ENCODE measurements around the gene TNIP3.

TNIP3 gene

GRCh38 chr4:121126449-121127006 is 37.6 kb downstream of the TNIP3 start:
- Histone ChIP-seq H4K8ac (ENCODE audit: low read depth, low read length) (no peak overlapping the region), H2BK5ac (ENCODE audit: low read depth, low read length, poor library complexity) (no peak overlapping the region), H2BK12ac (ENCODE audit: low read length) (no peak overlapping the region), H3K9ac (ENCODE audit: low read length) (no peak overlapping the region), H2BK120ac (ENCODE audit: insufficient read depth, low read length, poor library complexity) (no peak overlapping the region), H3K4ac (ENCODE audit: low read depth, low read length) (no peak overlapping the region), H3K9me3 (ENCODE audit: insufficient read depth, low read depth, low read length) (no peaks in the 10 kb centered on the region), H3K27me3 (ENCODE audit: insufficient read depth, low read length) (no peaks in the 10 kb centered on the region), H4K91ac (ENCODE audit: low read depth, low read length) (no peak overlapping the region), H3K79me2 (ENCODE audit: control insufficient read depth, insufficient read depth, low read length, poor library complexity) (no peaks in the 10 kb centered on the region), H4K12ac (ENCODE audit: low read depth, low read length) (no peak overlapping the region), H3K4me1 (ENCODE audit: control insufficient read depth in 1 of 2, insufficient read depth in 2 of 2, low read length in 2 of 2) (peaks cover 0 to 2% of the 10 kb centered on the region in 2 experiments), H3K4me3 (ENCODE audit: low read depth, low read length) (no peak overlapping the region), H3K23ac (ENCODE audit: low read length) (no peak overlapping the region), H3K14ac (ENCODE audit: low read length) (no peak overlapping the region), H2AK5ac (ENCODE audit: low read length) (no peak overlapping the region), H3K18ac (ENCODE audit: low read length) (no peak overlapping the region), H3K27ac (ENCODE audit: low read depth, low read length) (no peak overlapping the region), H3K36me3 (ENCODE audit: control insufficient read depth in 1 of 2, insufficient read depth in 2 of 2, low read length in 2 of 2) (no peaks in the 10 kb centered on the region), H3K4me2 (ENCODE audit: low read length) (no peak overlapping the region), H3K79me1 (ENCODE audit: low read length) (no peaks in the 10 kb centered on the region), H2AFZ (ENCODE audit: insufficient read depth, low read length, poor library complexity) (no peak overlapping the region)
- no CpG with 5 or more reads among the region's 6 CpGs for WGBS (ENCODE audit: extremely low coverage, insufficient coverage, insufficient read length)
- no peak for DNase-seq

- Histone ChIP-seq H3K4ac (ENCODE audit: low read depth, low read length) (no peak overlapping the region), H2BK120ac (ENCODE audit: insufficient read depth, low read length, poor library complexity) (no peak overlapping the region), H3K4me2 (ENCODE audit: low read length) (no peak overlapping the region), H3K4me3 (ENCODE audit: low read depth, low read length) (no peak overlapping the region), H3K18ac (ENCODE audit: low read length) (no peak overlapping the region), H4K91ac (ENCODE audit: low read depth, low read length) (no peak overlapping the region), H2AFZ (ENCODE audit: insufficient read depth, low read length, poor library complexity) (no peak overlapping the region), H3K23ac (ENCODE audit: low read length) (no peak overlapping the region), H2BK5ac (ENCODE audit: low read depth, low read length, poor library complexity) (no peak overlapping the region), H3K27me3 (ENCODE audit: insufficient read depth, low read length) (no peaks in the 10 kb centered on the region), H3K9me3 (ENCODE audit: insufficient read depth, low read depth, low read length) (no peaks in the 10 kb centered on the region), H3K14ac (ENCODE audit: low read length) (no peak overlapping the region), H4K12ac (ENCODE audit: low read depth, low read length) (no peak overlapping the region), H2AK5ac (ENCODE audit: low read length) (no peak overlapping the region), H3K4me1 (ENCODE audit: control insufficient read depth in 1 of 2, insufficient read depth in 2 of 2, low read length in 2 of 2) (peaks cover 0 to 2% of the 10 kb centered on the region in 2 experiments), H3K27ac (ENCODE audit: low read depth, low read length) (no peak overlapping the region), H4K8ac (ENCODE audit: low read depth, low read length) (no peak overlapping the region), H3K9ac (ENCODE audit: low read length) (no peak overlapping the region), H3K79me1 (ENCODE audit: low read length) (no peaks in the 10 kb centered on the region), H3K79me2 (ENCODE audit: control insufficient read depth, insufficient read depth, low read length, poor library complexity) (no peaks in the 10 kb centered on the region), H2BK12ac (ENCODE audit: low read length) (no peak overlapping the region), H3K36me3 (ENCODE audit: control insufficient read depth in 1 of 2, insufficient read depth in 2 of 2, low read length in 2 of 2) (no peaks in the 10 kb centered on the region)
- DNase-seq: no peak
- no CpG with 5 or more reads among the region's 3 CpGs for WGBS (ENCODE audit: extremely low coverage, insufficient coverage, insufficient read length)
Observed at GRCh38 chr4:121125498-121125885, 38.6 kb downstream of the TNIP3 start.

GRCh38 chr4:121122661-121123060 is 41.5 kb downstream of the TNIP3 start:
- no peak overlapping the region for H3K4me2 ChIP-seq (ENCODE audit: low read length)
- H4K8ac ChIP-seq (ENCODE audit: low read depth, low read length): no peak overlapping the region
- H2AK5ac ChIP-seq (ENCODE audit: low read length): no peak overlapping the region
- no peaks in the 10 kb centered on the region for H3K9me3 ChIP-seq (ENCODE audit: insufficient read depth, low read depth, low read length)
- H3K79me2 ChIP-seq (ENCODE audit: control insufficient read depth, insufficient read depth, low read length, poor library complexity): no peaks in the 10 kb centered on the region
- H3K4ac ChIP-seq (ENCODE audit: low read depth, low read length): no peak overlapping the region
- WGBS (ENCODE audit: extremely low coverage, insufficient coverage, insufficient read length): no CpG with 5 or more reads among the region's 2 CpGs
- no peaks in the 10 kb centered on the region for H3K36me3 ChIP-seq (ENCODE audit: control insufficient read depth in 1 of 2, insufficient read depth in 2 of 2, low read length in 2 of 2)
- no peak overlapping the region for H2BK120ac ChIP-seq (ENCODE audit: insufficient read depth, low read length, poor library complexity)
- DNase-seq: no peak
- no peak overlapping the region for H4K12ac ChIP-seq (ENCODE audit: low read depth, low read length)
- H3K9ac ChIP-seq (ENCODE audit: low read length): no peak overlapping the region
- no peak overlapping the region for H2AFZ ChIP-seq (ENCODE audit: insufficient read depth, low read length, poor library complexity)
- H2BK12ac ChIP-seq (ENCODE audit: low read length): no peak overlapping the region
- H3K79me1 ChIP-seq (ENCODE audit: low read length): no peaks in the 10 kb centered on the region
- no peak overlapping the region for H4K91ac ChIP-seq (ENCODE audit: low read depth, low read length)
- no peaks in the 10 kb centered on the region for H3K27me3 ChIP-seq (ENCODE audit: insufficient read depth, low read length)
- H3K23ac ChIP-seq (ENCODE audit: low read length): no peak overlapping the region
- no peak overlapping the region for H3K27ac ChIP-seq (ENCODE audit: low read depth, low read length)
- no peak overlapping the region for H2BK5ac ChIP-seq (ENCODE audit: low read depth, low read length, poor library complexity)
- no peak overlapping the region for H3K14ac ChIP-seq (ENCODE audit: low read length)
- no peak overlapping the region for H3K4me3 ChIP-seq (ENCODE audit: low read depth, low read length)
- peaks cover 0 to 2% of the 10 kb centered on the region in 2 experiments for H3K4me1 ChIP-seq (ENCODE audit: control insufficient read depth in 1 of 2, insufficient read depth in 2 of 2, low read length in 2 of 2)
- no peak overlapping the region for H3K18ac ChIP-seq (ENCODE audit: low read length)

GRCh38 chr4:121119715-121120114 is 44.4 kb downstream of the TNIP3 start:
- no peaks in the 10 kb centered on the region for H3K79me1 ChIP-seq (ENCODE audit: low read length)
- no peak overlapping the region for H3K4me3 ChIP-seq (ENCODE audit: low read depth, low read length)
- no peaks in the 10 kb centered on the region for H3K36me3 ChIP-seq (ENCODE audit: control insufficient read depth in 1 of 2, insufficient read depth in 2 of 2, low read length in 2 of 2)
- no peak overlapping the region for H4K91ac ChIP-seq (ENCODE audit: low read depth, low read length)
- no peak overlapping the region for H4K12ac ChIP-seq (ENCODE audit: low read depth, low read length)
- H3K4ac ChIP-seq (ENCODE audit: low read depth, low read length): no peak overlapping the region
- no peak for DNase-seq
- no peak overlapping the region for H2AFZ ChIP-seq (ENCODE audit: insufficient read depth, low read length, poor library complexity)
- H3K27me3 ChIP-seq (ENCODE audit: insufficient read depth, low read length): no peaks in the 10 kb centered on the region
- H2BK120ac ChIP-seq (ENCODE audit: insufficient read depth, low read length, poor library complexity): no peak overlapping the region
- no peak overlapping the region for H3K27ac ChIP-seq (ENCODE audit: low read depth, low read length)
- H3K23ac ChIP-seq (ENCODE audit: low read length): no peak overlapping the region
- no peak overlapping the region for H2BK5ac ChIP-seq (ENCODE audit: low read depth, low read length, poor library complexity)
- no peaks in the 10 kb centered on the region for H3K79me2 ChIP-seq (ENCODE audit: control insufficient read depth, insufficient read depth, low read length, poor library complexity)
- H2AK5ac ChIP-seq (ENCODE audit: low read length): no peak overlapping the region
- H3K4me1 ChIP-seq (ENCODE audit: control insufficient read depth in 1 of 2, insufficient read depth in 2 of 2, low read length in 2 of 2): peaks cover 0 to 2% of the 10 kb centered on the region in 2 experiments
- no peak overlapping the region for H3K4me2 ChIP-seq (ENCODE audit: low read length)
- H2BK12ac ChIP-seq (ENCODE audit: low read length): no peak overlapping the region
- H4K8ac ChIP-seq (ENCODE audit: low read depth, low read length): no peak overlapping the region
- no CpG with 5 or more reads among the region's 1 CpG for WGBS (ENCODE audit: extremely low coverage, insufficient coverage, insufficient read length)
- H3K9ac ChIP-seq (ENCODE audit: low read length): no peak overlapping the region
- H3K14ac ChIP-seq (ENCODE audit: low read length): no peak overlapping the region
- no peak overlapping the region for H3K18ac ChIP-seq (ENCODE audit: low read length)
- no peaks in the 10 kb centered on the region for H3K9me3 ChIP-seq (ENCODE audit: insufficient read depth, low read depth, low read length)
